IMR-90 (cell line): Measurements from ENCODE around the gene MC5R.

Experiments used
- MXI1 ChIP-seq: IDR thresholded peaks from 2 replicates; pipeline ENCODE4 v1.6.1; 2012; ENCODE audit warnings: low read depth, mild to moderate bottlenecking, low read length, moderate library complexity, borderline replicate concordance
- SMC3 ChIP-seq: fragments of 150-350 bp; IDR thresholded peaks from 2 replicates; pipeline ENCODE4 v1.6.1; 2016; ENCODE audit warnings: low read depth, mild to moderate bottlenecking, antibody characterized with exemption, low read length, moderate library complexity

GRCh38 chr18:13831864-13832508 lies 8.0 kb downstream of the MC5R start:
- no peak for TF ChIP-seq SMC3
- TF ChIP-seq MXI1: no peak
